ENCODE results near the gene CTIF.

The CTIF gene

DNA sequence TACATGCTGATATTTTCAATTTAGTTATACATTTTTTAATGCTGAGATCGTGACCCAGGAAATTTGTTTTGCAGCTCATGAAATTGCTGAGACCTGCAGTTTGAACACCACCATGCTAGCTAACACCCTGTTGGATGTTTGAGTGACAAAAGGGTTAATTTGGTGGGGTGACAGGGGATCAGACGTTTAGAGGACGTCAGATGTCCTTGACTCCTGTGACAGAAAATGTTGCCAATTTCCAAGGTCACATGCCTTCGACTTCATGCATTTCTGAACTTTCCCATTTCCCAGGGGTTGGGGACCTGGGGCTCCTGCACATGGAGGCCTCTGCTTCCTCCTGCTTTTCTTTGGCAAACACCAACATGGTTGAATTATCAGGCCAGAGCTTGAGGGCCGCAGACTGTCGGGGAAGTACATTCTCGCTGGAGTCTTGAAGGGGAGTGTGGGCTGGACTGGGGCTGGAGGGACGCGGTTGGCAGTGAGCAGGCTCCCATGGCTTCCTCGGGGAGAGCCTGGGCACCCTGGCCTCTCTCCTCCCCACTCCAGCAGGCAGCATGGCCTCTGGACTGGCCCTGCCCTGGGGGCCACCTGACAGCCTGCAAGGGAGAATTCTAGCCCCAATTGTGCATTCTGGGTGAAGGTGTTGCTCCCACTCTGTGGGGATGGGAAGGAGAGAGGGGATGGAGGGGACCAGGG is 73.1 kb downstream of the CTIF start:
- Mint-ChIP-seq H3K27ac (no peak overlapping the region), H3K27me3 (ENCODE audit: low read depth, poor library complexity) (no peaks in the 10 kb centered on the region)
- TF ChIP-seq, protein P1, sequence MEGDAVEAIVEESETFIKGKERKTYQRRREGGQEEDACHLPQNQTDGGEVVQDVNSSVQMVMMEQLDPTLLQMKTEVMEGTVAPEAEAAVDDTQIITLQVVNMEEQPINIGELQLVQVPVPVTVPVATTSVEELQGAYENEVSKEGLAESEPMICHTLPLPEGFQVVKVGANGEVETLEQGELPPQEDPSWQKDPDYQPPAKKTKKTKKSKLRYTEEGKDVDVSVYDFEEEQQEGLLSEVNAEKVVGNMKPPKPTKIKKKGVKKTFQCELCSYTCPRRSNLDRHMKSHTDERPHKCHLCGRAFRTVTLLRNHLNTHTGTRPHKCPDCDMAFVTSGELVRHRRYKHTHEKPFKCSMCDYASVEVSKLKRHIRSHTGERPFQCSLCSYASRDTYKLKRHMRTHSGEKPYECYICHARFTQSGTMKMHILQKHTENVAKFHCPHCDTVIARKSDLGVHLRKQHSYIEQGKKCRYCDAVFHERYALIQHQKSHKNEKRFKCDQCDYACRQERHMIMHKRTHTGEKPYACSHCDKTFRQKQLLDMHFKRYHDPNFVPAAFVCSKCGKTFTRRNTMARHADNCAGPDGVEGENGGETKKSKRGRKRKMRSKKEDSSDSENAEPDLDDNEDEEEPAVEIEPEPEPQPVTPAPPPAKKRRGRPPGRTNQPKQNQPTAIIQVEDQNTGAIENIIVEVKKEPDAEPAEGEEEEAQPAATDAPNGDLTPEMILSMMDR (IDR thresholded peaks at IDR 0.05) = no peak

DNA sequence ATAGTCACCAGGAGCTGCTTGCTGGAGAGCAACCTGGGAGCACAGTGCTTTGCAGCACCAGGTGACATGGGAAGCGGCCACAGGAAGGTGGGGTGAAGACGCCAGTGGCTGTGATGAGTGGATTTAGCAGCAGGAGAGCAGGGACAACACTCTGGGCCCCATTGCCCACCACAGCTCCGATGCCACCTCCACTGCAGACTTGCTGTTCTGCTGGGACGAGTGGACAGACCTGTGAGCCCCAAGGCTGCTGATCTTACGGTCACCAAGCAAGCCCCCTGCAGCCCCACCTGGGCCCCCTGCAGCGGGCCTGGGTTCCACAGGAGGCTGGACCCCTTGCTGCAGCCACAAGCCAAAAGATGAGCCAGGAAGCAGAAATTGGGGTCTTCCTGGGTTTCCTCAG is 73.7 kb downstream of the CTIF start:
- Mint-ChIP-seq H3K9me3 (no peaks in the 10 kb centered on the region), H3K27ac (peak overlapping the region; percentile 86), H3K27me3 (ENCODE audit: low read depth, poor library complexity) (no peaks in the 10 kb centered on the region), H3K36me3 (ENCODE audit: low read depth) (no peaks in the 10 kb centered on the region), H3K4me1 (peaks cover 42% of the 10 kb centered on the region), H3K4me3 (no peak overlapping the region)
- no peak for DNase-seq
- TF ChIP-seq, protein P1 (IDR thresholded peaks at IDR 0.05) = no peak

More for the DNA sequence above, 73.1 kb downstream of the CTIF start:
- Mint-ChIP-seq H3K4me3 (no peak overlapping the region), H3K9me3 (no peaks in the 10 kb centered on the region), H3K36me3 (ENCODE audit: low read depth) (no peaks in the 10 kb centered on the region), H3K4me1 (peaks cover 48% of the 10 kb centered on the region)
- DNase-seq = no peak

DNA sequence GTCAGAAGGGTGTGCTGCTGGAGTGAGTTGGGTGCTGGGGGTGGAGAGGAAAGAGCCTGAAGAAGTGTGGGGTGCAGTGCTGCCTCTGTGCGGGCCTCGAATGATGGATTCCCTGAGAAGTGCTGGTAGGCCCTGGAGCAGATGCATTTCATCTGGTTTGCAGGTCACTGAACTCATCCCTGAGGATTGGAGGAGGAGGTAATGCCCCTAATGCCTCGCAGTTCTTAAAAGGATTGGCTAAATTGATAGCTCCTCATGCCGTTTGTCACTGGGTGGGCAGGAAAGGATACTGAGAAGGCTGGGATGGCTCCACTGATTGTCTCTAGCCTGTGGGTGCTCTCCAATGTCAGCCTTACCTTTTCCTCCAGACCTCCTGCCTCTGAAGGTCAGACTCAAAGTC is 74.1 kb downstream of the CTIF start:
- TF ChIP-seq, protein P1 (IDR thresholded peaks at IDR 0.05) = no peak
- H3K4me1 Mint-ChIP-seq = peaks cover 38% of the 10 kb centered on the region
- peak overlapping the region; percentile 86 for H3K27ac Mint-ChIP-seq

DNA sequence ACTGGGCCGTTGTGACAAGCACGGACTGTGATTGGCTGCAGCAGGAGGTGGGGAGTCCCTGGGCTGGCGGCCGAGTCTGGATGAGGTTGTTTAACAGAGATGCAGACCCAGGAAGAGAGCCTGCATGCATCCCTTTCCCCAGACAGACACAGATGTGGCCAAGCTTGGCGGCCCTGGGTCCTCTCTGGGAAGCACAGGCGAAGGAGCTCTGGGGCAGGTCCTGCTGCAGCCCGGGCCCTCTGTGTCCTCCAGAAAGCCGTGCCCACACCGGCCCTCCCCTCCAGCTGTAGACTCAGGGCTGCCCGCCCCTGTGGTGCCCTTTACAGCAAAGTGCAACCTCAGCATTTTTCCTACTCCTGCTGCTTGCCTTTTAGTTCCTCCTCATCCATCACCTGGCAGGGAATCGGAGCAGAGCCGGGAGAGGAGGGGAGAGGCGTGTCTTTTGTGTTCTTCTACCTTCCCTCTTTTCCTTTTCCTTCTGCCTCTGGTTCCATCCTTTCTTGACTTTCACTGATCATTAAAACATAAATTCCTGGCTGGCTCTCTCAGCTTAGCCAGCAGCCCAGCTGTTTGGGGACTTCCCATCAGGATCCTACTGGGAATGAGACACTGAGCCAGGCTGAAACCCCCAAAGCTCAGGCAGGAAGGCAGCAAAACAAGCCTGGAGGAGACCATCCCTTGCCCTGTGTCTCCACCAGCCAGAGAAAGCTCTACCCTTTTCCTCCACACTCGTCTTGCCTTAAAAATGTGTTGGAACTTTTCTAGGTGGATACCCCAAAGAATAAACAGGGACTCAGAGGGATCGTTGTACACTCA is 75.0 kb downstream of the CTIF start:
- no peaks in the 10 kb centered on the region for H3K27me3 Mint-ChIP-seq (ENCODE audit: low read depth, poor library complexity)
- peak overlapping the region; percentile 30 for H3K4me3 Mint-ChIP-seq
- TF ChIP-seq, protein P1 (IDR thresholded peaks at IDR 0.05) = no peak
- peak overlapping the region; percentile 86 for H3K27ac Mint-ChIP-seq
- peak; percentile 26 for DNase-seq
- H3K4me1 Mint-ChIP-seq = peaks cover 35% of the 10 kb centered on the region
- H3K36me3 Mint-ChIP-seq (ENCODE audit: low read depth) = no peaks in the 10 kb centered on the region
- no peaks in the 10 kb centered on the region for H3K9me3 Mint-ChIP-seq

More for the DNA sequence above, 74.1 kb downstream of the CTIF start:
- H3K9me3 Mint-ChIP-seq = no peaks in the 10 kb centered on the region
- DNase-seq = no peak
- no peaks in the 10 kb centered on the region for H3K27me3 Mint-ChIP-seq (ENCODE audit: low read depth, poor library complexity)
- H3K36me3 Mint-ChIP-seq (ENCODE audit: low read depth) = no peaks in the 10 kb centered on the region
- no peak overlapping the region for H3K4me3 Mint-ChIP-seq

DNA sequence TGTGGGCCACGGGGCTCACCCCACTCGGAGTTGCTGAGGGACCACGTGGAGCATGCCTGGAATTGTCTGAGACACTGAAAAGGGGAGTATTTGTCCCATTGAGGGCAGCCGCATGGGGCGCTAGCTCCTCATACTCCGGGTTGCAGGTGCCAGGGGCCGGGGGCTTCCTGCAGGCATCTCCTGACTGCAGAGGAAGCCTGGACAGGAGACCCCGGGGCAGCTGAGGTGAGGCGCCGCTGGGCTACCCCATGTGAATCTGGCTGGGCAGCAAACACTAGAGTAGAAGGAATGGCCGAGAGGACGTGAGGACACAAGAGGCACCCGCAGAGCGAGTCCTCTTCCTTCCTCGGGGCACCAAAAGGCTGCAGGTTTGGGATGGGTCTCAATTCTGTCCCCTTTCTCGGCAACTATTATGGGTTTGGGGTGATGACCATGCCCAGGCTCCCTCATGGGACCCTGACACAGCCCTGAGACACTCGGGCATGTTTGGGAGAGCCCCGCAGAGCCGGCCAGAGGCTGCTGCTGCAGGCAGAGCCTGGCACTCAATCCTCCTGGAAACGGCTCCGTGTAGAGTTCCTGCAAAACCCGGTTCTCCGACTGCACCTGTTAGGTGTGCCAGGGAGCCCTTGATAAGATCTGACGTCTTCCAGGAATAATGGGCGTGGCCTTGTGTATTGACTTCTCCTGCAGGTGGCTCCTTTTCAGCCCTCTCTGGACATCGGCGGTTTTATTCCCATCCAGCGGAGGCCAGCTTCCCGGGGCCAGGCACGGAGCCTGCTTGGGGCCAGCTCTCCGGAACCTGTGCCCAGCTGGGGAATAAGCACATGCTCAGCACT is 77.0 kb downstream of the CTIF start:
- H3K4me1 Mint-ChIP-seq = peaks cover 32% of the 10 kb centered on the region
- H3K4me3 Mint-ChIP-seq = no peak overlapping the region
- no peaks in the 10 kb centered on the region for H3K9me3 Mint-ChIP-seq

More for the DNA sequence above, 77.0 kb downstream of the CTIF start:
- TF ChIP-seq, protein P1 (IDR thresholded peaks at IDR 0.05) = no peak
- Mint-ChIP-seq H3K27me3 (ENCODE audit: low read depth, poor library complexity) (no peaks in the 10 kb centered on the region), H3K27ac (no peak overlapping the region), H3K36me3 (ENCODE audit: low read depth) (peaks cover 4% of the 10 kb centered on the region)
- no peak for DNase-seq
